HG03521 (cell line): ENCODE results near the gene NFKBIE.

ENCODE experiments used
- ATAC-seq: cut with Tn5 transposase; IDR thresholded peaks from one replicate; pipeline ENCODE4 v1.9.1; 2021; ENCODE audit warnings: mild to moderate bottlenecking, moderate library complexity; ENCODE audit not compliant: unreplicated experiment

Gene NFKBIE

DNA sequence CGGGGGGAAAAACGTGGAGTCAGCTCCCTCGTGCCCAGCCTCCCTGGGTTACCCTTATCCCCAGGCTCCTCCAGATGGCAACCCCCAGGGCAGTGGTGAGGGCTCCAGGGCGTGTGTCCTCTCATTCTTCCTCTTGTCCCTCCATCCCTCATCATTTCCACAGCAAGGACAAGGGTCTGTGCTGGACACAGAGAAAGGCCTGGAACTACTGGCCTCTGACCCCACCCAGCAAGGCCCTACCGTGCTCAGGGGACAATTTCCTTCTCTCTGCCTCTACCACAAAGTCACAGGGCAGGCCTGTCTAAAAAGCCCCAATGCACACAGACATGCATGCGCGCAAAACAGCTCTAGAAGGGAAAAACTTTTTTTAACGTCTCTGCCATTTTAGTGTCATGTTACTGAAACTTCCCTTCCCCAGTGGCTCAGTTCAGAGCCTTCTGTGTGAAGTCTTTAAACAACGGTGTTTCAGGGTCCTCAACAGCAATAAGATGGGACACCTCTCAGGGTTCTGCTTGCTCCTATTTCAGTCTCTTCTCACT, 7.0 kb downstream of the NFKBIE start:
- ATAC-seq: no peak

DNA sequence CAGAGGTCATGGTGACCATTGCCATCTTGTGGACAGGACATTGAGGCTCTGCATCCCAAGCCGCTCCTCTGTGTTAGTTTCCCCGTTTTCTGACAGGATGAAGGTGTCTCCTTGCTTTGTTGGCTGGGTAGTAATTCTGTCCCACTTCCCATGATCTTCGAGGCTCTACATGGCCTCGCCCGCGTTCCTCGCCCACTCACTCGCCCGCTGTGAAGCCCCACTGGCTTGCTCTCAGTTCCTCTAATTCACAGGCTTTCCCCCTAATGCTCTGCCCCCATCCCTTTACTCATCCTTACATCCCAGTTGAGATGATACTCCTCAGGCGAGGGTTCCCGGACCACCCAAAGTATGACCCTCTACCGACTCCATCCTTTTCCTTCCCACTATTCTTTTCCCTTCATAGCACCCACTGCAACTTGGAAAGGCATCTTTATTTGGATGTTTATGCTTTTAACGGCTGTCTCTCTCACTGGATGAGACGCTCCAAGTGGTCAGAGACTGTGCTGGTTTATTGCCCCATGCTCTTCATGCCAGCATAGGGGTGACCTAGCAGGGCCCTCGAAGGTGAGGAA, 7.5 kb downstream of the NFKBIE start:
- ATAC-seq: no peak

DNA sequence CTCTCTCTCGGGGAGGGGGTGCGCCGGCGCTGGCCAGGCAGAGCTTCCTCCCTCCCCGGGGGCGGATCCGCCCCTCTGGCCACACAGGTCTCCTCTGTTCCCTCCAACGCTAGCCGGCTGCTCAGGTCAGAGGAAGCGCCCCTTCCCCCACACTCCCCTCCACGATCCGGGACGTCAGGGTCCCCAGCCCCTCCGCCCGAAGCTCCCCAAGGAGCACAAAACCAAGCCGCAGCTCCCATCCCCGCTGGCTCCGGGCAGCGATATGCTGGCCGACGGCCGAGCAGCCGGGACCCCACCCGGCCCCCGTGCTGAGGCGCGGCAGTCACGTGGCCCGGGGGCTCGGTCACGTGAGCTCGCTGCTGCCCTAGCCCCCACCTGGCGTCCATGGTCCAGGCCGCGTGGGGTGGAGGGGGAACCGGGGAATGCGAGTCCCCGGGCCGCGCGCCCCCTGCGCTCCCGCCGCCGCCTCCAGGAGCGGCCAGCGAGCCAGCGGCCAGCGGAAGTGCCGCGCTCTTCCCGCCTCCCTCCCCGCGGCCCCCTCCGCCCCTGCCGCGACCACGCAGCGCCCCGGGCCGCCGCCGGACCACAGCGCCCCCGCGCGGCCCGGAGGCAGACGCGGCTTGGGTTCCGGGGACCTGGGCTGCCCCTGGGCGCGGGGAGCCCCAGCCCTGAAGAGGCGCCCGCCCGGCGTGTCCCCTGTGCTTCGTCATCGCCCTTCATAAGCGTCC, 8.2 kb downstream of the NFKBIE start, which contains the start of gene SLC35B2:
Gene SLC35B2, minus strand, starts transcription at position 504 of the 728 bp plus-strand sequence. Its CDS starts 118 bp downstream, at position 386.
- ATAC-seq: peak; percentile 50

DNA sequence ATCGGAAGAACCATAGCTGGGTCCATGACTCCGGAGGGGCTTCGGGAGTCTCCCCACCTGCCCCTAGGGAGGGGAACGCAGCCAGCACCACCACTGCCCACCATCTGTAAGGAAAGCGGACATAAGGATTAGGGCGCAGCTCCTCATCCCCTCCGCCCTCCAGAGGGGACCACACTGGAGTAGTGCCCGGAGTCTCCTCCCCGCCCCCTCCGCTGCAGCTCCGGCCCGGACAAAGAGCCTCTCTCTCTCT, 8.7 kb downstream of the NFKBIE start:
- ATAC-seq: no peak

DNA sequence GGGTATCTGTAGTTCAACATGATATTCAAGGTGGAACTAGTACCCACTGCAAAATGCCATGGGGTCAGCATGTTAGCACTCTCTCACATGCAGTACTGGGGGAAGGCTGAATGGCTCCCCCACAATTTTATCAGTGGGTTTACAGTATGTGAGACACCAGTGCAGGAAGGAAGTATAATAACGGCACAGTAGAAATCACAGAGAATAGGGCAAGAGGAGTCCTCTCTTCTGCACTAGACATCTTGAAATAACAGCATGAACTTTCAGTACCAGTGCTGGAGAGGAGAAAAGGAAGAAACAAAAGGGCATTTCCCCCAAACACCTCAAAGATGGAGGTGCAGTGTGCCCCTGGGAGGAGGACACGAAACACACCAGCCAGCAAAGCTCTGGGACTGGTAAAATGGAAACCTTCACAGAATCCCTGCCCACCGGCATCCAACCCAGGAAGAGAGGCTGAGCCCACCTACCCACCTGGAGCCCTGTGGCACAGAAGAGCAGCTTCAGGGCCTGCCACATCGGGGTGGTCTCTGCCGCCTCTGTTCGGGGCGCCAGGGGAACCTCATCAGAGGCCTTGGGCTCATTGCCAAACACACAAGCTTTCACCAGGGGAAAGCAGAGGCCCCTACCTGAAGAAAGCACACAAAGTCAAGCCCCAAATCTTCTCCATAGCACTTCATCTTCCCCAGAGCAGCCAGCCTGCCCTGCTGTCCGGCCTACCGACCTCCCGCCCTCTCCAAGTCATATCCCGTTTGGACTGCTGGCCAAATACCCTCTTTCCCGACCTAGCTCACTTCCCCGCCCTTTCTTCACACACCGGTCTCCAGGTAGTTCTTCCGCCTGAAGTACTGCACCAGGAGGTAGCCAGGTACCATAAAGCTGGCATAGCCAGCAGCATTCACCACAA, 9.2 kb downstream of the NFKBIE start:
- no peak for ATAC-seq

DNA sequence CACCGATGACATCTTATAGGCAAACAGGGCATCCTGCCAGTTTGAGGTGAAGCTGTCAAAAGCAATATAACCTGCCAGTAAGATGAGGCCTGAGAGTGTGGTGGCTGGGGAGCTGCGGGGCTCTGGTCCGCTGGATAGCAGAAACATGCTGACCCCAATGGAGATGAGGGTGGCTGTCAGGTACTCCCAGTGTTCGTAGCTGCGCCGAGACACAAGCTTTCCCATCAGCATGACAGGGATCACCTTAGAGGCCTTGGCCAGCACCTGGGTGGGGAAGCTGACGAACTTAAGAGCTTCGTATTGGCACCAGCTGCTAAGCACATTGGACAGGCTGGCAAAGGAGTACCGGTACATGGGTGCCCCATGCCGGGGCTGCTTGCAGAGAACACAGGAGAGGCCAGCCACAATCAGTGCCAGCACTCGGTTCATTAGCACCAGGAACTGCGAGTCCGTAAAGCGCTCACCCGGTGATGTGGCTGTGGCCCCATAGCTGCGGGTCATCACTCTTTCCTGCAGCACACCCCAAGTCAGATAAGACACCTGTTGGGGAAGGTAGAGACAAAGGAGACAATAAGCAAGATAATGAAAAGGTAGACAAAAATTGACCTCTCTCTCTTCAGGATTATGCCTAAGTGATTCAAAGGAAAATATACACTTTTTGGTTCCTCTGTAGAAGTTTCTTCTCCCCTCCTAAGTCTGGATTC, 10.1 kb downstream of the NFKBIE start:
- no peak for ATAC-seq

DNA sequence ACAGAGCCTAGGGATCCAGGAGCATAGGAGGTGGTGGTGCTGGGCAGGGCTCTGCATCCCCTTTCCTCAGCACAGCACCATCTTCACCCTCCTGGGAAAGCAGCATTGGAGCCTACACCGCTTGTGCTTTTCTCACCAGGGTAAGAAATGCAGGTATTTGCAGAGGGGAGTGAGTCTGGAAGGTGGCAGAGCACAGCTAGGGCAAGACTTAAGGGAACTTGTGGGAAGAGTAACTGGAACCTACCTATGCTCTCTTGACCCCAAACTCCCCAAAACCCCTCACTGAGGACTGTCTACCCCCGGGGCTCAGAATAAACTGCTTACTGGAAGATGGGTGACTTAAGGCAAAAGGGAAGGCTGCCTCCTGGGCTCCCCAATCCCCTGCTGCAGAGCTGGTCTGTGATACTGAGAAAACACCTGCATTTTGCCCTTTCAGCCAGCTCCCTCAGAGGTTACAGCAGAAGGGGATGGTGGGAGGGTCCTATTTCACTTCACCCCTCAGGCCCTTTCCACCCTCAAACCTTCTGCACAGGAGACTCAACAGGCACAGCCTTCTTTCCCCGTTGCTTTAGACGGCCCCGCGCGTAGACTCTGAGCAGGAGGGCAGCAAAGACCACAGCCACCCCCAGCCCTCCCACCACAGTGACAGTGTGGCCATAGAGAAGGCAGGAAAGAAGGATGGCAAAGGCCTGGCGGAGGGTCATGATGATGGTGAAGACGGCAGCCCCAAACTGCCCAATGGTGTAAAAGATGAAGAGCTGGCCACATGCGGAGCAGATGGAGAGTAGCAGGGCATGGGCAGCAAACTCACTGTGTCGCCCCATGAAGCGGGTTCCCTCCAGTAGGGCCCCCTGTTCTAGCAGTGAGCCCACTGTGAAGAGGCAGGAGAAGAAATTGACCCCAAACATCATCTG, 10.9 kb downstream of the NFKBIE start:
- no peak for ATAC-seq

DNA sequence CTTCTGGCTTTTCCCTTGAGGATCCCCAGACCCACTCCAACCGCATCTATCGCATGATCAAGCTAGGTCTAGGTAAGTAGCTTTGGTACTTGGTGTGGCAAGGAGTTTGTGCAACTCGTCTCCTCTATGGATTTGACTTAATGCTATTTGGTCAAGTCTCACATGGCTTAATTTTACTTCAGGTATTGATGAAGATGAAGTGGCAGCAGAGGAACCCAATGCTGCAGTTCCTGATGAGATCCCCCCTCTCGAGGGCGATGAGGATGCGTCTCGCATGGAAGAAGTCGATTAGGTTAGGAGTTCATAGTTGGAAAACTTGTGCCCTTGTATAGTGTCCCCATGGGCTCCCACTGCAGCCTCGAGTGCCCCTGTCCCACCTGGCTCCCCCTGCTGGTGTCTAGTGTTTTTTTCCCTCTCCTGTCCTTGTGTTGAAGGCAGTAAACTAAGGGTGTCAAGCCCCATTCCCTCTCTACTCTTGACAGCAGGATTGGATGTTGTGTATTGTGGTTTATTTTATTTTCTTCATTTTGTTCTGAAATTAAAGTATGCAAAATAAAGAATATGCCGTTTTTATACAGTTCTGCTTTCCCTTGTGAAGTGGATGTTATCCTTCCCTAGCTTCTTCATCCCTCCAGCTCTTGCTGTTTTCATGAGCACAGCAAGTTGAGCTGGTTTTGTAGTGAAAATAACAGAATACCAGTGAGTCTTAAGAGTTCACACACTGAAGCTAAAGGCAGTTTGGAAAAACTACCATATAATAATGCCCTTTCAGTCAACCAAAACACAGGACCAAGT, 11.8 kb downstream of the NFKBIE start:
- ATAC-seq: no peak

DNA sequence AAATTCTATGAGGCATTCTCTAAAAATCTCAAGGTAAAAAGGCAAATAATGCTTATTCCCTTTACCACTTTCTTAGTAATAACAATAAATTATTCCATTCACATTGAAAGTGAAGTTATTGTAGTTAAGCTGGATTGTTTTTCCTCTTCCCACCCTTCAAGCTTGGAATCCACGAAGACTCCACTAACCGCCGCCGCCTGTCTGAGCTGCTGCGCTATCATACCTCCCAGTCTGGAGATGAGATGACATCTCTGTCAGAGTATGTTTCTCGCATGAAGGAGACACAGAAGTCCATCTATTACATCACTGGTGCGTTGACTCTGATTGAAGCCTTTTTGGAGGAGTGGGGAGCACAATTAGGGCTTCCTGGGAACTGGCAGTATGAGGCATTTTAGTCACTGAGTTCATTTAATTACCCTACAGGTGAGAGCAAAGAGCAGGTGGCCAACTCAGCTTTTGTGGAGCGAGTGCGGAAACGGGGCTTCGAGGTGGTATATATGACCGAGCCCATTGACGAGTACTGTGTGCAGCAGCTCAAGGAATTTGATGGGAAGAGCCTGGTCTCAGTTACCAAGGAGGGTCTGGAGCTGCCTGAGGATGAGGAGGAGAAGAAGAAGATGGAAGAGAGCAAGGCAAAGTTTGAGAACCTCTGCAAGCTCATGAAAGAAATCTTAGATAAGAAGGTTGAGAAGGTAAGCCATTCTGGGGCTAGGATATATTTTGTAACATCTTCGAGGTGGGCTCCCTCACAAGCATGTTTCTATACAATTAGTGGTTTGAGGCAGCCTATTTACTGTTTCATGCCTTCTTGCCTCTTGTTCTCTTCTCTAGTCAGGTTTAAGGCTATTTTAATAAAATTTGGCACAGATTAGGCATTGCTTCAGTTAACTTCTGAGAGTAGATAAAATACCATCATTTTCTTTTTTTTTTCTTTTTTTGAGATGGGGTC, 13.5 kb downstream of the NFKBIE start:
- ATAC-seq: no peak

DNA sequence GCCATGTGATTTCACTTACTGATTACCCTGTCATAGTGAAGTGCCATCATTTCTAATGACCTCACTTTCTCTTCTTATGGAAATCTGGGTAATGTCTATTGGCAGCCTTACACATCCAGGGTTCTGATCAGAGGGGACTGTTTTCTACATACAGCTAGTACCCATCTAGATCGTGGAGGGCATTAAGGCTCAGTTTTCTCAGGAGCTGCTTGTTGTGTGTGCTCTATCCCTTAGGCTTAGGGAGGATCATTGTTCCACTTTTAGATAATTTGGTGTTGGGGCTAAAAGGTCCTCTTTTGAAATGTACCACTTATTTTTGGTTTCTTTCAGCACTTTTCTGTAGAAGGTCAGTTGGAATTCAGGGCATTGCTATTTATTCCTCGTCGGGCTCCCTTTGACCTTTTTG, 14.6 kb downstream of the NFKBIE start:
- ATAC-seq: no peak

DNA sequence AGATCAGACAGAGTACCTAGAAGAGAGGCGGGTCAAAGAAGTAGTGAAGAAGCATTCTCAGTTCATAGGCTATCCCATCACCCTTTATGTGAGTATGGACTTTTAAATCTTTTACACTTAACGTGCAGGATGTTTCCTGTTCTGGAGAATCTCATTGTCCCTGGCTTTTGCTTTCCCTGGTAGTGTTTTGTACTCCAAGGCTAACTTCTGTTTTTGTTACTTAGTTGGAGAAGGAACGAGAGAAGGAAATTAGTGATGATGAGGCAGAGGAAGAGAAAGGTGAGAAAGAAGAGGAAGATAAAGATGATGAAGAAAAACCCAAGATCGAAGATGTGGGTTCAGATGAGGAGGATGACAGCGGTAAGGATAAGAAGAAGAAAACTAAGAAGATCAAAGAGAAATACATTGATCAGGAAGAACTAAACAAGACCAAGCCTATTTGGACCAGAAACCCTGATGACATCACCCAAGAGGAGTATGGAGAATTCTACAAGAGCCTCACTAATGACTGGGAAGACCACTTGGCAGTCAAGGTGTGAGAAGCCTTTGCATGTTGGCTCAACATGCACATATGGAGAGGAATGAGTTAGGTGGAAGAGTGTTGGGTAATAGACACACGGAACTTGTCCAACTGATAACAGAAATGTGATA, 15.2 kb downstream of the NFKBIE start:
- no peak for ATAC-seq

DNA sequence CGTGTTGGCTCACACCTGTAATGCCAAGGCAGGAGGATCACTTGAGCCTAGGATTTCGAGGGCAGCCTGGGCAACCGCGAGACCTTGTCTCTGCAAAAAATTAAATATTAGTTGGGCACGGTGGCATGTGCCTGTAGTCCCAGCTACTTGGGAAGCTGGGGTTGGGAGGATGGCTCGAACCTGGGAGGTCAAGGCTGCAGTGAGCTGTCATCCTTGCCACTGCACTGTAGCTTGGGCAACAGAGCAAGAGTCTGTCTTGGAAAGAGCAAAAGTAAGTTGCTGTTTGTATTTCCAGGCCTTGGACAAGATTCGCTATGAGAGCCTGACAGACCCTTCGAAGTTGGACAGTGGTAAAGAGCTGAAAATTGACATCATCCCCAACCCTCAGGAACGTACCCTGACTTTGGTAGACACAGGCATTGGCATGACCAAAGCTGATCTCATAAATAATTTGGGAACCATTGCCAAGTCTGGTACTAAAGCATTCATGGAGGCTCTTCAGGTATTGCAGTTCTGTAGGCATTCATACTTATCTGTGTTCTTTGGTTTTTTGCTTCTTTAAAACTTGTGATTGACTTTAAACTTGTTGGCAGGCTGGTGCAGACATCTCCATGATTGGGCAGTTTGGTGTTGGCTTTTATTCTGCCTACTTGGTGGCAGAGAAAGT, 16.1 kb downstream of the NFKBIE start:
- ATAC-seq: no peak

DNA sequence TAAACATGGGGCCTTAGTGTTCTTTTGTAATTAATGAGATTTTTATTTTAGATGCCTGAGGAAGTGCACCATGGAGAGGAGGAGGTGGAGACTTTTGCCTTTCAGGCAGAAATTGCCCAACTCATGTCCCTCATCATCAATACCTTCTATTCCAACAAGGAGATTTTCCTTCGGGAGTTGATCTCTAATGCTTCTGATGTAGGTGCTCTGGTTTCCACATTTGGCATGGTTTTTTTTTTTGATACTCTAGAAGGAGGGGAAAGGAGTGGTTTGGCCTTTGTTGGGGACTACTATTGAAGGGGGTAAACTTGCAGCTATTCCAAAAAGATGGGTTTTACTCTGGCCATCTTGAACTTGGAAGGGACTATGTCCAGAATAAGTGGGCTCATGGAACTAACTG, 16.8 kb downstream of the NFKBIE start:
- ATAC-seq: no peak

DNA sequence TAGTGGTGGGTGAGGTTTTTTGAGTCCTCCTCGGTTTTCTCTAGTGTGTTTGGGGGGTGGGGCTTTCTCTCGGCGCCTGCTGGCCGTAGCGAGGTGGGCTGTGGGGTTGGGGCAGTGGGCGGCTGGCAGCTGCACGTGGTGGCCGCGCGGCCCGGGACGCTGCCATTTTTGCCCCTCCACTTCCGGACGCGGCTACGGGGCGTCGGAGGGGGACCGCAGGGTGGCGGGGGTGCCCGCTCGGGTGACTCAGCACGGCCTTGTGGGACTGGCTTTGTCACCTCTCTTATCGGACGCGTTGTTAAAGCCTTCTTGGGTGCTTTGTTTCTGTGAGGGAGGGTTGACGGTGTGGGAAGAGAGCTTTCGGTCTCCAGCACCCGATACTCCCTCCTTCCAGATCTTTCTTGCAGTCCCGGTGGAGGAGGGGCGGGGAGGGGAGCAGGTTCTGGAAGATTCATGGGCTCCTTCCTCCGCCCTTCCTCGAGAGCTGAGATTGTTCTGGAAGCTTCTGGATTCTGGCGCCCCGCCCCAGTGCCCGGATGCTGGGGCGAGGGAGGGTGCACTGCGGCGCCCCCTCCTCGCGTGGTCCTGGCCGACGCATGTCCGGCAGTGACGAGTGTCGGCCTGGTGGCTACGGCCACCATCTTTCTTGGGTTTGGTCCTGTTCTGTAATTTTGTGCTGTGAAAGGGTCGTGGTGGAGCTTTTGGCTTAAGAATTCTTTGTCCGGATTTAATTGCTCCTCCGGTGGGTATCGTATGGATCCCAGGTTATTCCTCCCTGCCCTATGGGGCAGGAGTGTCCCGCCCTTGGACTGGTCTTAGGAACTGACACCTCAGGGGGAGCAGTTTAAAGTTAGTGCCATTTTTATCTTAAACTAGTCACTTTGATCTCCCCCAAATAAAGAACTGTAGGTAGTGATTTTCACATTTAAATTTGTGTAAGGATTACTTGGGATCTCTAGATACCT, 17.7 kb downstream of the NFKBIE start:
- ATAC-seq: peak; percentile 33

DNA sequence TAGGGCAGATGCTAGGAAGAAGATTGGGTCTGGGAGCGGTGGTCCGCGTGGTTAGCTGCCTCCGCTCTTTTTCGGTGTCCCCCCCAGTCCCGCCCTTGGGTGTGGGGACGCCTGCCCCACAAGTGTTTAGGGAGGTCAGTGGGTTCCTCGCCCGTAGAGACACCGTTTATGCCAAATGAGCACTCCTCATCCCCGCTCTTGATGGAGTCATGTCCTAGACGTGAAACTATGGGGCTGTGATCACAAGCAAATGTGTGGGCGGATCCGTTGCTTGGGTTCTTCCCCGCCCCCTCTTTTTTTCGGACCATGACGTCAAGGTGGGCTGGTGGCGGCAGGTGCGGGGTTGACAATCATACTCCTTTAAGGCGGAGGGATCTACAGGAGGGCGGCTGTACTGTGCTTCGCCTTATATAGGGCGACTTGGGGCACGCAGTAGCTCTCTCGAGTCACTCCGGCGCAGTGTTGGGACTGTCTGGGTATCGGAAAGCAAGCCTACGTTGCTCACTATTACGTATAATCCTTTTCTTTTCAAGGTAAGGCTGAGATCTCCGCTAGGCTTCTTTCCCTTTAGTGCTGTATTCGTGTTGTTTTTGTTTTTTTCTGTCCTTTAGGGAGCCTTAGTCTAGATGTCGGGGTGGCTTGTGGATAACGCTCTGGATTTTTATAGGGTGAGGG, 18.6 kb downstream of the NFKBIE start, which contains the start of gene HSP90AB1:
Gene HSP90AB1, plus strand, starts transcription at position 439 of the 675 bp plus-strand sequence. CDS start 1,529 bp downstream, outside the sequence.
- ATAC-seq: peak; percentile 60
